HUDEP-2 (cell line): ENCODE measurements around the gene KNCN.

ENCODE experiments used
- DNase-seq, 76 experiments: peaks; one replicate each; lab custom pipeline; 2025; ENCODE audit not compliant: unreplicated experiment in 76 of 76; lab: John Stamatoyannopoulos, UW

The KNCN gene

GRCh38 chr1:46551597-46552095 lies at the start of gene KNCN:
KNCN (minus strand) TSS chr1:46551647; CDS start chr1:46551215, 432 bp downstream.
- DNase-seq = no peak

- DNase-seq = no peak
Measured at GRCh38 chr1:46599059-46599970, 47.9 kb upstream of the KNCN start.

DNA sequence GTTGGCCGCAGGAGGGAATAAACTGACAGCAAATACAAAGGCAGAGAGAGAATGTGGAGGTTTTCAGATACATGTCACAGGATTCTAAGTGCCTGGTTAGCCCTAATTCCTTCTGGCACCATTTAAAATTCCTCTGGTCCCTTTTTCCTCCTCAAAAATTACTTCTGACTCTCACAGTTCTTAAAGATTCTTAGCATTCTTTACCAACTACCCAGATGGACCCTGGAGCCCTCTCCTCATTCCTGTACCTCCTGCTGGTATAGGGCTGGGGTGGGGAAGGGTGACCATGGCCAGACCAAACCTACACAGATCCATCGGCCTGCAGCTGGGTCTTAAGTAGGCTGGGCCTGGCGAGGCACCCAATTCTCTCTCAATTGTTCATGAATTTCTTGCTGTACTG lies 45.4 kb upstream of the KNCN start:
- DNase-seq = no peak

DNA sequence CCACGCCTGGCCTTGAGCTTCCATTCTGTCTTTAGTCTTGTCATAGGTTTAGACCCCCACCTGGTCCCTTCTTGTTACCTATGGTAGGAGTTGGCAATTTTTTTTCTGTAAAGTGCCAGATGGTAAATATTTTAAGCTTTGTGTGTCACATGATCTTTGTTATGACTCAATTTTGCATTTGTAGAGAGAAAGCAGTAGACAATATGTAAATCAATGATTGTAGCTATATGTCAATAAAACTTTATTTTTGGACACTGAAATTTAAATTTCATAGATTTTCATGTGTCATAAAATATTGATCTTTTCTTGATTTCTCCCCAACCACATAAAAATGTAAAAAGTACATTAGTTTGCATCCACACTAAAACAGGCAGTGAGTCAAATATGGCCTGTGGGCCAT lies 44.6 kb upstream of the KNCN start:
- DNase-seq = no peak

DNA sequence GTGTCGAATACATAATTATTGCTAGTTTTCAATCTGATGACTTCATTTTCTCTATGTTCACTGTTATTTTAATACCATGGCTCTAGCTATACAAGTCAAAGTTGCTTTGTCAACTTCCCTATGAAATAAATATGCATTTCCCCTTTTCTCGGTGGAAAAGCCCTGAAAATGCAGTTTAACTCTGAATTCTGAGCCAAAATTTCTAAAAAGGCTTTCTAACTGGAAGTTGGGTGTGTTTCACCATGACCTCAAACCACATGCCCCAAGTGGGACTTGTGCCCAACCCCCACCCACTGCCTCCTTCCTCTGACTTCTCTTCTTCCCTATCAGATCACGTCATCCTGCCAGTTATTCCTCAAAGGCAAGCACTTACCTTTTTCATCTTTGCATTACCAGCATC lies 43.7 kb upstream of the KNCN start:
- DNase-seq = peak in 38 of 76 experiments; percentile 5 to 53 (median 29)

- no peak for DNase-seq
Measured at GRCh38 chr1:46594063-46594462, 42.6 kb upstream of the KNCN start.

DNA sequence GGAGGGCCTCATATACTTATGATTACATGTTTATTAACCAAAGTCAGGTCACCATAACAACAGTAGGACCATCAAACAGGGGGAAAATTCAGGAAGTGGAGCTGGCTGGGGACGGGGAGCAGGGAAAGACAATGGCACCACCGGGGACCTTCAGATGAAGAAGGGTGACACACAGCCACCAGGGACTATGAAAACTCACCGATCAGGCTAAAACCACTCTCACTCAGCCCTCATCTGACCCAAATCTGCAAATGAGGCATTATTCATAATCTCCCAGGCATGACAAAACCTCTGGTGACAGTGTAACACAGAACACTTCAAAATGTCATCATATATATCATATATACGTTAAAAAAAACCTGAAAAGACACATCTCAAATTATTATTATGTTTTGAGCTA lies 41.4 kb upstream of the KNCN start:
- no peak for DNase-seq

DNA sequence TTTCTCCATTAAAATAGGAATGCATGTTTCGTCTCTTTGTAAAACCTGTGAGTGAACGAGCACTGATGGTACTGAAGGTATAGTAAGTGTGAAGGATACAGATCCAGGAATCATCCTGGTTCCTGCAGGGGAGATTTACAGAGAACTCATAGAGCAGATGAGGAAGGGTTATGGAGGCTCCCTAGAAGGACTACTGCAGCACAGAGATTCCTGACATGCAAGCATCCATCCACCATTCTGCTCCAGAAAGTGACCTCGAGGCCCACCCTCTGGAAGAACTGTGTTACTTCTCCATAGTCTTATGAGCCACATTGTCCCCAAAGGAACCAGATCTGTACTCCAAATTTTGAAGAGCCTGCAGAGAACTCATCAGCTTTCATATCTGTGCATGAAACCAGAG lies 38.1 kb upstream of the KNCN start:
- DNase-seq = no peak

- no peak for DNase-seq
Measured at GRCh38 chr1:46587069-46587468, 35.6 kb upstream of the KNCN start.

DNA sequence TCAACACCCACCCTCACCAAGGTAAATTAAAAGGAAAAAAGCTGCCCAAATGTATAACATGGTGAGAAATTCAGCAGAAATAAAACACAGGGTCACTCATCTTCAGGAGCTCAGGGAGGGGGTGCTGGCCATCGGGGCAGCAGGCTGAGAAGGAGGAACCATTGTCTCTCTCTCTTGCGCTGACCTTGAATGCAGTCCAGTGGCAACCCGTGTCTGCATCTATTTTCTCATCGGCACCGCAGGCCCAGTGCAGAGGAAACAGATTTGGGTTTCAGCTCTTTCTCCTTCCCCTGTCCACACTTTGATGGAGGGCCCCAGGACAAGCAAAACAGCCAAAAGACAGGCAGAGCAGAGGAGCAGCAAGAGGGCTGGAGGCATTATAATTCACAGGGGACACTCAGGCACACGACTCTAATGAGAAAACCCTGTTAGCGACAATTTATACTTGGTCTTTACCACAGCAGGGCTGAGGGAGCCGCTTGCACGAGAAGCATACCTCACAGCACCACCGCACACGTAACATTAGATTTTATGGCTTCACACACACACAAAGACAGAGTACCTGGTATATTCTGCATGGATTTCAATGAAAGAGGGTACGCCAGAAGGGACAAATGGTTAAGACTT lies 34.0 kb upstream of the KNCN start:
- no peak for DNase-seq

GRCh38 chr1:46583494-46583893 lies 32.0 kb upstream of the KNCN start:
- DNase-seq = no peak

GRCh38 chr1:46582972-46583371 lies 31.5 kb upstream of the KNCN start:
- DNase-seq = peak in 8 of 76 experiments; percentile 3 to 46 (median 10)

GRCh38 chr1:46581681-46582455 lies 30.4 kb upstream of the KNCN start:
- peak in 1 of 76 experiments; percentile 18 for DNase-seq

- DNase-seq = no peak
Measured at GRCh38 chr1:46580140-46580903, 28.9 kb upstream of the KNCN start.

DNA sequence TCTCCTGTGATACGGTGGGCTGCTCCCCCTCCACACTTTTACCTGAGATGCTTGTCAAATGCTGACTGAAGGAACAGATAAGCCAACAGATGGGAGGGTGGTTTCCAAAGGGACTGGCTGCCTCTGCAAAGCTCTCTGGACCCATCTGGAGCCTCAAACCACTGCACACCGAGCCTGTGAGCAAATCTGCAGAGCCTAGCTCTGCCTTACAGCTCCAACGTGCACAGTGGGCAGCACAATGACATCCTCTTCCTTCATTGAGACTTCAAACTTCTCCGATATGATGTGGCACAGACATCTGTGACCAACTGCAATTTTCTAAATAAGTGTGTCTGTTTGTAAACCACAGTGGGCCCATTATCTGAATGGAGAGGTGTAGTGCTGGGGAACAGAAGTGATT lies 26.2 kb upstream of the KNCN start:
- no peak for DNase-seq

- DNase-seq = no peak
Measured at GRCh38 chr1:46576596-46576995, 25.1 kb upstream of the KNCN start.

DNA sequence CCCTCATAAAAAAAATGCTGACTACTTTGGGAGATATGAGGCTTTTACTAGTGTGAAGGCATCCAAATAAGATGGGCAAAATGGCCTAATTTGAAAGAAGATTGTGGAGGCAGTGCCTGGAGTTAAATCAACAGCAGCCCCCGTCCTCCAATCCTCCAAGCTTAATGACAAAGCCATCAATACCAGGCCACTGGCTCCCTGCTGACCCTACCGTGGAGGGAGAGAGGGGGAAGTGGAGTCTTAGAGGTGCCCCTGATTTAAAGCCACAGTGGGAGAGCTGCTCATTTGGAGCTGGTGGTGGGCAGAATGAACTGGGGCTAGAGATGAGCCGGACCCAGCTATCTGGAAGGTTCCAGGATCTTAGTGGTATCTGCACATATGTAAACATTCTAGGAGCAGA lies 24.3 kb upstream of the KNCN start:
- DNase-seq = no peak

GRCh38 chr1:46575300-46575699 lies 23.9 kb upstream of the KNCN start:
- DNase-seq = no peak

- DNase-seq = no peak
Measured at GRCh38 chr1:46571691-46572225, 20.3 kb upstream of the KNCN start.
